Nephron progenitor cell (in vitro differentiated cells): Measurements from ENCODE around the gene CYBA.

Experiments used
- DNase-seq: peaks from one replicate; pipeline ENCODE4 v3.0.0; 2021
- H3K27ac Mint-ChIP-seq: 2 replicates; pipeline ENCODE4 v1.8.0; 2021; ENCODE audit warnings: mild to moderate bottlenecking, moderate library complexity, mixed read lengths
- H3K27me3 Mint-ChIP-seq: 2 replicates; pipeline ENCODE4 v1.8.0; 2021; ENCODE audit warnings: mild to moderate bottlenecking, low read depth, mixed read lengths; ENCODE audit not compliant: poor library complexity
- H3K36me3 Mint-ChIP-seq: 2 replicates; pipeline ENCODE4 v1.8.0; 2021; ENCODE audit warnings: low read depth, mixed read lengths
- H3K4me1 Mint-ChIP-seq: 2 replicates; pipeline ENCODE4 v1.8.0; 2021; ENCODE audit warnings: mixed read lengths
- H3K4me3 Mint-ChIP-seq: 2 replicates; pipeline ENCODE4 v1.8.0; 2021; ENCODE audit warnings: mild to moderate bottlenecking, moderate library complexity, mixed read lengths
- H3K9me3 Mint-ChIP-seq: 2 replicates; pipeline ENCODE4 v1.8.0; 2021; ENCODE audit warnings: mild to moderate bottlenecking, moderate library complexity, mixed read lengths
- CTCF ChIP-seq: fragments of 200-600 bp; sonication (generic); IDR thresholded peaks from 2 replicates; pipeline ENCODE4 v1.5.0; 2021; ENCODE audit warnings: antibody characterized with exemption

CYBA gene

GRCh38 chr16:88657371-88657770 is 6.5 kb upstream of the CYBA start:
- Mint-ChIP-seq H3K9me3 (no peaks in the 10 kb centered on the region), H3K27me3 (peaks cover 2% of the 10 kb centered on the region), H3K27ac (no peak overlapping the region), H3K36me3 (no peaks in the 10 kb centered on the region), H3K4me3 (no peak overlapping the region), H3K4me1 (peaks cover 14% of the 10 kb centered on the region)
- DNase-seq, result no peak
- no peak for TF ChIP-seq CTCF

- H3K4me3 Mint-ChIP-seq, result no peak overlapping the region
- H3K9me3 Mint-ChIP-seq, result no peaks in the 10 kb centered on the region
- no peaks in the 10 kb centered on the region for H3K36me3 Mint-ChIP-seq
- no peak for TF ChIP-seq CTCF
- H3K27me3 Mint-ChIP-seq, result peaks cover 2% of the 10 kb centered on the region
- peaks cover 8% of the 10 kb centered on the region for H3K4me1 Mint-ChIP-seq
- DNase-seq, result no peak
- H3K27ac Mint-ChIP-seq, result no peak overlapping the region
Observed at GRCh38 chr16:88656291-88656980, 5.6 kb upstream of the CYBA start.

DNA sequence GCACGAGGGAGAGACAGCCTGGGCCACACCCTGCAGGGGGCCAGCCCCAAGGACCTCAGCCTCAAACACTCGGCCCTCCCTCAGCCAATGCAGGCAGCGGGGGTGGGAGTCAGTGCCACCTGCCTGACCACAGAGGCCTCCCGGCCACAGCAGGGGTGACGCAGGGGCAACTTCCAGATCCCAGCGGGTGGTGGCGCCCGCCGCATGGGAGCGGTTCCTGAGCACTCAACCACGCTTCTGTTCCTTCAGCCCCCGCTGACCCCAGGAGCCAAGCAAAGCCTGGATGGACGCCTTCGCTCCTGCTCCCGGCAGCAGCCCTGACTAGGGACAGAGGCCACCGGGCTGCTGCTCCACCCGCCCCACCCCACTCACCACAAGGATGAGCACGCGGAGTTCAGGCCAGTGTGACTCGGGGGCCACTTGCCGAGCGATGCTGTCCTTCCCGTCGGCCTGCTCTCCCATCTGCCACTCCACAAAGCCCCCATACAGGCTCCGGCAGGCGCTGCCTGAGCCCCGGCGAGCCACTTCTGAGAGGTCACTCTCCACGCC is 5.0 kb upstream of the CYBA start:
- Mint-ChIP-seq H3K36me3 (no peaks in the 10 kb centered on the region), H3K4me3 (no peak overlapping the region), H3K9me3 (no peaks in the 10 kb centered on the region), H3K27me3 (peaks cover 2% of the 10 kb centered on the region), H3K4me1 (peaks cover 6% of the 10 kb centered on the region), H3K27ac (no peak overlapping the region)
- no peak for DNase-seq
- no peak for TF ChIP-seq CTCF

- Mint-ChIP-seq H3K27me3 (peaks cover 2% of the 10 kb centered on the region), H3K4me3 (no peak overlapping the region), H3K9me3 (no peaks in the 10 kb centered on the region), H3K27ac (no peak overlapping the region), H3K4me1 (peaks cover 6% of the 10 kb centered on the region), H3K36me3 (no peaks in the 10 kb centered on the region)
- no peak for TF ChIP-seq CTCF
- DNase-seq, result no peak
Observed at GRCh38 chr16:88655053-88655732, 4.3 kb upstream of the CYBA start.

DNA sequence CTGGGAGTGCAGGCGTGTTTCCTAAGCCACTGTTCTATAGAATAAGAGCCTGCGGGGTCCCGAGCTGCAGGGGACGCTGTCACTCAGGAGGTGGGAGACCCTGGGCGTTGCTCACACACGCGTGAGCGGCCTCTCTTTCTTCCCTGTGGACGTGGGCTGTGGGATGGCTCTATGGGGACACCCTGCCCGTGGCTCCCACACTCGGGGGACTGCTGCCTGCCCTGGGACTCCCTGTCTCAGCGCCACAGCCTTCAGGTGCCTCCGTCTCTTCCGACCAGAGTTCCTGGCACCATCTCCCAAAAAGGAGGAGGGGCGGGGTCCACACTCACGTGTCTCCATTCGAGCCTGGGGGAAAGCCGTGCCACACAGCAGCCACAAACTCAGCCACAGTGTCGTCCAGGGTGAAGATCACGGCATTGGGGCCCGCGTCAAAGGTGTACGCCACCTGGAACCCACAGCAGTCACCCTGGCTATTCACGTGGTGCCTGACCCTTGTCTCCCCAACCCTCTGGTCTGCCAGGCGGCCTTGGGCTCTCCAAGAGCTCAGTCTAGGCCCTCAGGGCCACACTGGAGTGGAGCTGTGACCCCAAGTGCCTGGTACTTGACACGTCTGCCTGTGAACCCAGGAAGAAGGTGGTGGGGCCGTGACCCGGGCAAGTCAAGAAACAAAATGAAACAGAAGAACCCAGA is 3.7 kb upstream of the CYBA start:
- Mint-ChIP-seq H3K4me1 (peaks cover 7% of the 10 kb centered on the region), H3K9me3 (no peaks in the 10 kb centered on the region), H3K36me3 (no peaks in the 10 kb centered on the region), H3K27me3 (peaks cover 2% of the 10 kb centered on the region), H3K4me3 (no peak overlapping the region), H3K27ac (no peak overlapping the region)
- TF ChIP-seq CTCF, result no peak
- no peak for DNase-seq
